ENCODE data around the gene CNPY2.
"Not testable (repeated sequence)": the region's sequence is repeated elsewhere in the genome, so short reads cannot be mapped to it uniquely, and the experiment has no call there.

Gene CNPY2

GRCh38 chr12:56315622-56316473, at the start of gene CNPY2:
Gene CNPY2 (minus strand): TSS chr12:56315988. CDS start chr12:56315217, 771 bp downstream.
- peak; percentile 98 for DNase-seq

GRCh38 chr12:56362130-56363059, 46.6 kb upstream of the CNPY2 start, which contains the start of gene APOF:
Gene APOF (minus strand): TSS chr12:56362857. CDS start chr12:56362745, 112 bp downstream.
- DNase-seq, result no peak

GRCh38 chr12:56361487-56362129, 45.8 kb upstream of the CNPY2 start:
- DNase-seq, result no peak

- peak; percentile 98 for DNase-seq
These were observed 44.3 kb upstream of the CNPY2 start, which contains the start of gene STAT2 for GRCh38 chr12:56359851-56360767. Gene STAT2 (minus strand): TSS chr12:56360107. CDS start chr12:56356571, 3,536 bp downstream.

- no peak for DNase-seq
These were observed 43.2 kb upstream of the CNPY2 start for GRCh38 chr12:56358836-56359532.

GRCh38 chr12:56351325-56351724, 35.5 kb upstream of the CNPY2 start:
- DNase-seq, result no peak

- DNase-seq, result no peak
These were observed 34.9 kb upstream of the CNPY2 start for GRCh38 chr12:56350662-56351061.

- DNase-seq, result no peak
These were observed 33.0 kb upstream of the CNPY2 start for GRCh38 chr12:56348776-56349175.

- not testable (repeated sequence) for DNase-seq
These were observed 31.5 kb upstream of the CNPY2 start for GRCh38 chr12:56347255-56347654.

GRCh38 chr12:56346675-56347074, 30.9 kb upstream of the CNPY2 start:
- DNase-seq, result no peak

GRCh38 chr12:56342290-56342689, 26.5 kb upstream of the CNPY2 start:
- not testable (repeated sequence) for DNase-seq

GRCh38 chr12:56341616-56342015, 25.8 kb upstream of the CNPY2 start:
- no peak for DNase-seq

- DNase-seq, result no peak
These were observed 23.3 kb upstream of the CNPY2 start for GRCh38 chr12:56339158-56339422.

GRCh38 chr12:56338308-56339157, 22.7 kb upstream of the CNPY2 start, which contains the start of gene IL23A:
Gene IL23A (plus strand): TSS chr12:56338884. CDS start chr12:56339045, 161 bp downstream.
- no peak for DNase-seq

GRCh38 chr12:56337753-56338251, 22.0 kb upstream of the CNPY2 start:
- DNase-seq, result no peak

GRCh38 chr12:56336361-56337167, 20.8 kb upstream of the CNPY2 start:
- no peak for DNase-seq

GRCh38 chr12:56335527-56335926, 19.7 kb upstream of the CNPY2 start:
- not testable (repeated sequence) for DNase-seq

- no peak for DNase-seq
These were observed 18.7 kb upstream of the CNPY2 start for GRCh38 chr12:56334490-56334793.

Measured in DMS79 (cell line).